NCI-H510A treated with DMSO at 0.1 percent for 48 hours (cell line): Measurements from ENCODE around the gene SPPL2C.

Source experiments
- DNase-seq: peaks from one replicate; lab custom pipeline; 2025; lab: John Stamatoyannopoulos, UW

The SPPL2C gene

GRCh38 chr17:45833920-45834319, 10.8 kb upstream of the SPPL2C start:
- DNase-seq = no peak

- DNase-seq = no peak
Observed at GRCh38 chr17:45834471-45835396, 9.9 kb upstream of the SPPL2C start.

- DNase-seq = no peak
Observed at GRCh38 chr17:45835481-45835880, 9.2 kb upstream of the SPPL2C start.

GRCh38 chr17:45836047-45837044, 8.3 kb upstream of the SPPL2C start:
- DNase-seq = no peak

- DNase-seq = no peak
Observed at GRCh38 chr17:45837187-45837586, 7.5 kb upstream of the SPPL2C start.

- no peak for DNase-seq
Observed at GRCh38 chr17:45837603-45838002, 7.1 kb upstream of the SPPL2C start.

- DNase-seq = no peak
Observed at GRCh38 chr17:45838751-45839295, 5.9 kb upstream of the SPPL2C start.

GRCh38 chr17:45839442-45839841, 5.2 kb upstream of the SPPL2C start:
- no peak for DNase-seq

GRCh38 chr17:45841186-45841585, 3.5 kb upstream of the SPPL2C start:
- DNase-seq = no peak

GRCh38 chr17:45841883-45842525, 2.7 kb upstream of the SPPL2C start:
- peak; percentile 87 for DNase-seq

- DNase-seq = no peak
Observed at GRCh38 chr17:45843722-45844121, 959 bp upstream of the SPPL2C start.

GRCh38 chr17:45845376-45846185, 900 bp downstream of the SPPL2C start:
- DNase-seq = no peak

GRCh38 chr17:45846223-45846622, 1.5 kb downstream of the SPPL2C start:
- no peak for DNase-seq

- no peak for DNase-seq
Observed at GRCh38 chr17:45846646-45847045, 2.0 kb downstream of the SPPL2C start.

GRCh38 chr17:45847101-45847500, 2.4 kb downstream of the SPPL2C start:
- DNase-seq = no peak

- no peak for DNase-seq
Observed at GRCh38 chr17:45847747-45848146, 3.1 kb downstream of the SPPL2C start.

- no peak for DNase-seq
Observed at GRCh38 chr17:45848405-45848804, 3.7 kb downstream of the SPPL2C start.

GRCh38 chr17:45848868-45849535, 4.3 kb downstream of the SPPL2C start:
- no peak for DNase-seq

- no peak for DNase-seq
Observed at GRCh38 chr17:45849536-45849990, 4.9 kb downstream of the SPPL2C start.

GRCh38 chr17:45850011-45850410, 5.3 kb downstream of the SPPL2C start:
- no peak for DNase-seq
